GM12873 (cell line): ENCODE results near the gene TMC7.

Experiments used
- CTCF ChIP-seq: IDR thresholded peaks from 2 replicates; pipeline ENCODE4 v1.5.1; 2012; ENCODE audit warnings: low read depth, mild to moderate bottlenecking, moderate library complexity, low read length, control low read depth; ENCODE audit not compliant: insufficient read depth; ENCODE audit errors: missing control alignments

The TMC7 gene

GRCh38 chr16:19001788-19002187 is 18.1 kb downstream of the TMC7 start:
- no peak for TF ChIP-seq CTCF

DNA sequence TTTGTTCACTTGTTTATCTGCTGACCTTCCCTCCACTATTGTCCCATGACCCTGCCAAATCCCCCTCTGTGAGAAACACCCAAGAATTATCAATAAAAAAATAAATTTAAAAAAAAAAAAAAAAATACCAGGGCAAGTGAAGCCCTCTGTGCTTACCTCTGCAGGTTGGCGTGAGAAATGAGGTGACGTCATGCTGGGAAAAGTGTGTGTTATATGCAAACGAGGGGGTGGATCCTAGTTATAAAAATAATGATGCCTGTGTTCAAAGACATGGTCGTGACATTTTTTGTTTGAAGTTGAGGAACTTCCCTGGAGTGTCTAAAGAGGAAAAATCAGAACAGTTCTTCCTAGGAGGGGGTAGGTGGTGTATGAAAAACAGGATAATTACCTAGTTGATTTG is 20.2 kb downstream of the TMC7 start:
- TF ChIP-seq CTCF, result no peak

DNA sequence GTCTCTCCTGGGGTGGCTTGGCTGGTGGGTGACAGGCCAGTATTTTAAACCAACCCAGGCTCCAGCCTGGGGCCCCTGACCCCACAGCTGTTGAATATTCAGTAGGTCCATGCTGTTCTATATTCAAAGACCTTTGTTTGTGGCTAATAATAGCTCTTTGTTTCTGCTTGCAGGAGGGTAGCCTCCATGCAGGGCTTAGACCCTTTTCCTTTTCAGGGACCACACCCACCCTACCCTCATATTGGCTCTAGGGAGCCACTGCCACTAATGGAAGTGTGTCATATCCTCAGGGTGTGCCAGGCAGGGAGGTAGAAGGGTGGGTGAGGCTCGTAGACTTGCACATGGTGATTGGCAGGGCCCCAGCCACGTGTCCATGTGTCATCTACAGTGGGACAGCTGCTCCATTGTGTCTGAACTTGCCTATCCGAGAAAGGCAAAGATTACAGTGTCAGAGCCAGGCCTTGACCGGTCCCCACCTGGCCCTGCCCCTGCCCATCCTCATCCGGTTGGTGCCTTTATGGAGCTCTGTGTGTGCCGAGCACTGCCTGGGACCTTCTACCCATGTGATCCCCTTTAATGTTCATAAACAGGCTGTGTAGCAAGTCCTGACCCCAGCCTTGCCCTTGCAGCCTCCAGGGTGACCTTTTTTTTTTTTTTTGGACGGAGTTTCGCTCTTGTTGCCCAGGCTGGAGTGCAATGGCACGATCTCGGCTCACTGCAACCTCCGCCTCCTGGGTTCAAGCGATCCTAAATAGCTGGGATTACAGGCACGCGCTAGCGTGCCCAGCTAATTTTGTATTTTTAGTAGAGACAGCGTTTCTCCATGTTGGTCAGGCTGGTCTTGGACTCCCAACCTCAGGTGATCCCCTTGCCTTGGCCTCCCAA is 22.1 kb downstream of the TMC7 start:
- no peak for TF ChIP-seq CTCF

GRCh38 chr16:19006446-19007315 is 22.9 kb downstream of the TMC7 start:
- no peak for TF ChIP-seq CTCF

GRCh38 chr16:19008245-19009169 is 24.8 kb downstream of the TMC7 start:
- TF ChIP-seq CTCF, result no peak

DNA sequence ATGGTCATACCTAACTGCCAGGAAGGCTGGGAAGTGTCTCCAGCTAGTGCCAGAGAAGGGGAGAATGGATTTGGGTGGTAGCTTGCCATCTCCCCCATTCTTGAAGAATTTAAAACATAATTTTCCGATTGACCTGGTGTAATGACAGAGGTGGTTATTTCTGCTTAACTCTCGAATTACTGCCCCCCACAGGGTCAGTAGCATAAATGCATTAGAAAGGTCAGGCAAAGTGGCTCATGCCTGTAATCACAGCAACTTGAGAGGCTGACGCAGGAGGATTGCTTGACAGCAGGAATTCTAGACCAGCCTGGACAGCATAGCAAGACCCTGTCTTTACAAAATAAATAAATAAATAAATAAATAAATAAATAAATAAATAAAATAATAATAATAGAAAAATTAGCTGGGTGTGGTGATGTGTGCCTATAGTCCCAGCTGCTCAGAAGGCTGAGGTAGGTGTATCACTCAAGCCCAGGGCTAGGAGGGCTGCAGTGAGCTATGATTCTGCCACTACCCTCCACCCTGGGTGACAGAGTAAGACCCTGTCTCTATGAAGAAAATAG is 27.5 kb downstream of the TMC7 start:
- no peak for TF ChIP-seq CTCF
